ENCODE measurements around the gene COL19A1.
"Not testable (repeated sequence)": the region's sequence is repeated elsewhere in the genome, so short reads cannot be mapped to it uniquely, and the experiment has no call there.

COL19A1 gene

GRCh38 chr6:69866351-69866769, at the start of gene COL19A1:
Gene COL19A1 (plus strand): TSS chr6:69866556. CDS start chr6:69879568, 13,012 bp downstream.
- DNase-seq: peak; percentile 48

GRCh38 chr6:69816569-69816968, 49.8 kb upstream of the COL19A1 start:
- DNase-seq: no peak

- no peak for DNase-seq
These were observed 49.0 kb upstream of the COL19A1 start for GRCh38 chr6:69817358-69817757.

- DNase-seq: no peak
These were observed 48.0 kb upstream of the COL19A1 start for GRCh38 chr6:69818223-69818930.

GRCh38 chr6:69819138-69819537, 47.2 kb upstream of the COL19A1 start:
- no peak for DNase-seq

GRCh38 chr6:69820018-69820417, 46.3 kb upstream of the COL19A1 start:
- no peak for DNase-seq

GRCh38 chr6:69820438-69820837, 45.9 kb upstream of the COL19A1 start:
- no peak for DNase-seq

- DNase-seq: not testable (repeated sequence)
These were observed 42.0 kb upstream of the COL19A1 start for GRCh38 chr6:69824355-69824754.

- DNase-seq: peak; percentile 39
These were observed 40.5 kb upstream of the COL19A1 start for GRCh38 chr6:69825904-69826303.

- DNase-seq: no peak
These were observed 39.0 kb upstream of the COL19A1 start for GRCh38 chr6:69827276-69827893.

GRCh38 chr6:69832558-69832957, 33.8 kb upstream of the COL19A1 start:
- DNase-seq: no peak

- peak; percentile 89 for DNase-seq
These were observed 30.8 kb upstream of the COL19A1 start for GRCh38 chr6:69835414-69836179.

GRCh38 chr6:69841862-69842261, 24.5 kb upstream of the COL19A1 start:
- no peak for DNase-seq

GRCh38 chr6:69843189-69843588, 23.2 kb upstream of the COL19A1 start:
- DNase-seq: no peak

- DNase-seq: no peak
These were observed 20.0 kb upstream of the COL19A1 start for GRCh38 chr6:69846312-69846711.

- DNase-seq: no peak
These were observed 19.4 kb upstream of the COL19A1 start for GRCh38 chr6:69846770-69847491.

- no peak for DNase-seq
These were observed 18.9 kb upstream of the COL19A1 start for GRCh38 chr6:69847492-69847788.

GRCh38 chr6:69848552-69848951, 17.8 kb upstream of the COL19A1 start:
- DNase-seq: no peak

GRCh38 chr6:69852706-69853105, 13.7 kb upstream of the COL19A1 start:
- no peak for DNase-seq

- DNase-seq: peak; percentile 80
These were observed 4.4 kb upstream of the COL19A1 start for GRCh38 chr6:69861986-69862385.

- DNase-seq: no peak
These were observed 2.6 kb upstream of the COL19A1 start for GRCh38 chr6:69863766-69864165.

- no peak for DNase-seq
These were observed 1.2 kb upstream of the COL19A1 start for GRCh38 chr6:69865126-69865525.

All from OCI-M1 (cell line).